Stimulated activated CD8-positive, alpha-beta memory T cell treated with anti-CD3 and anti-CD28 coated beads, Interleukin-4, amount 100 ng/mL, for 1 hour (primary cell): Measurements from ENCODE around the gene ADD3.
"Not testable (repeated sequence)": the region's sequence is repeated elsewhere in the genome, so short reads cannot be mapped to it uniquely, and the experiment has no call there.

Source experiments
- DNase-seq, 2 donors: peaks; one replicate each; pipeline ENCODE4 v3.0.0-alpha.2; 2020; ENCODE audit warnings: low read depth in 2 of 2, low spot score in 1 of 2

The ADD3 gene

GRCh38 chr10:110033701-110034235 is 26.0 kb downstream of the ADD3 start:
- no peak for DNase-seq

GRCh38 chr10:110034596-110034995 is 26.8 kb downstream of the ADD3 start:
- DNase-seq, result no peak

GRCh38 chr10:110035070-110035921 is 27.5 kb downstream of the ADD3 start:
- DNase-seq, result no peak

- DNase-seq, result no peak
Measured at GRCh38 chr10:110036640-110037039, 28.9 kb downstream of the ADD3 start.

- no peak for DNase-seq
Measured at GRCh38 chr10:110039254-110039653, 31.5 kb downstream of the ADD3 start.

- DNase-seq, result no peak
Measured at GRCh38 chr10:110040108-110040507, 32.3 kb downstream of the ADD3 start.

GRCh38 chr10:110040767-110041478 is 33.1 kb downstream of the ADD3 start:
- no peak for DNase-seq

- no peak for DNase-seq
Measured at GRCh38 chr10:110041479-110041829, 33.7 kb downstream of the ADD3 start.

- DNase-seq, result no peak
Measured at GRCh38 chr10:110042181-110042580, 34.4 kb downstream of the ADD3 start.

- DNase-seq, result no peak
Measured at GRCh38 chr10:110042891-110043290, 35.1 kb downstream of the ADD3 start.

GRCh38 chr10:110044681-110045080 is 36.9 kb downstream of the ADD3 start:
- DNase-seq, result no peak

- no peak for DNase-seq
Measured at GRCh38 chr10:110045772-110046171, 38.0 kb downstream of the ADD3 start.

- DNase-seq, result not testable (repeated sequence)
Measured at GRCh38 chr10:110048145-110048544, 40.4 kb downstream of the ADD3 start.

- DNase-seq, result no peak
Measured at GRCh38 chr10:110048781-110049180, 41.0 kb downstream of the ADD3 start.

- not testable (repeated sequence) for DNase-seq
Measured at GRCh38 chr10:110049889-110050591, 42.3 kb downstream of the ADD3 start.

- no peak for DNase-seq
Measured at GRCh38 chr10:110051487-110051886, 43.7 kb downstream of the ADD3 start.

- no peak for DNase-seq
Measured at GRCh38 chr10:110052916-110053315, 45.1 kb downstream of the ADD3 start.

- no peak for DNase-seq
Measured at GRCh38 chr10:110056822-110057221, 49.0 kb downstream of the ADD3 start.

- no peak for DNase-seq
Measured at GRCh38 chr10:110057456-110057855, 49.7 kb downstream of the ADD3 start.

- no peak for DNase-seq
Measured at GRCh38 chr10:110058212-110058611, 50.4 kb downstream of the ADD3 start.

- DNase-seq, result no peak
Measured at GRCh38 chr10:110059925-110060324, 52.1 kb downstream of the ADD3 start.

- DNase-seq, result no peak
Measured at GRCh38 chr10:110061687-110062086, 53.9 kb downstream of the ADD3 start.
